ENCODE data around the gene ABHD12. TPM values are rescaled to one million over a fixed set of nuclear protein-coding genes. Genes with fewer than 3 reads are reported as not detected.
A peak's percentile ranks its signal among the peaks of the same experiment; 100 is the strongest.

The ABHD12 gene
- total RNA-seq, 1 experiment from 2014 or later, result 36.4 TPM

GRCh38 chr20:25282034-25282781 is 108.4 kb downstream of the ABHD12 start:
- no peak for DNase-seq
- Histone ChIP-seq H3K27me3 (ENCODE audit: control insufficient read depth, insufficient read depth, low read length) (no peaks in the 10 kb centered on the region), H3K4me3 (ENCODE audit: insufficient read depth, low read depth, low read length) (no peak overlapping the region), H3K36me3 (replicated peaks; ENCODE audit: control insufficient read depth, insufficient read depth, low read length) (peaks cover 18% of the 10 kb centered on the region)

- Histone ChIP-seq H3K4me3 (ENCODE audit: insufficient read depth, low read depth, low read length) (no peak overlapping the region), H3K27me3 (ENCODE audit: control insufficient read depth, insufficient read depth, low read length) (no peaks in the 10 kb centered on the region), H3K36me3 (replicated peaks; ENCODE audit: control insufficient read depth, insufficient read depth, low read length) (peaks cover 19% of the 10 kb centered on the region)
- no peak for DNase-seq
These were observed 109.1 kb downstream of the ABHD12 start for GRCh38 chr20:25281541-25281991.

- H3K36me3 ChIP-seq (replicated peaks; ENCODE audit: control insufficient read depth, insufficient read depth, low read length), result peaks cover 17% of the 10 kb centered on the region
- no peak overlapping the region for H3K4me3 ChIP-seq (ENCODE audit: insufficient read depth, low read depth, low read length)
- no peak for DNase-seq
- no peaks in the 10 kb centered on the region for H3K27me3 ChIP-seq (ENCODE audit: control insufficient read depth, insufficient read depth, low read length)
These were observed 109.8 kb downstream of the ABHD12 start for GRCh38 chr20:25280574-25281535.

- H3K36me3 ChIP-seq (replicated peaks; ENCODE audit: control insufficient read depth, insufficient read depth, low read length), result peaks cover 14% of the 10 kb centered on the region
- DNase-seq, result no peak
- H3K27me3 ChIP-seq (ENCODE audit: control insufficient read depth, insufficient read depth, low read length), result no peaks in the 10 kb centered on the region
- H3K4me3 ChIP-seq (ENCODE audit: insufficient read depth, low read depth, low read length), result no peak overlapping the region
These were observed 110.5 kb downstream of the ABHD12 start for GRCh38 chr20:25280051-25280573.

GRCh38 chr20:25279403-25279802 is 111.2 kb downstream of the ABHD12 start:
- Histone ChIP-seq H3K27me3 (ENCODE audit: control insufficient read depth, insufficient read depth, low read length) (no peaks in the 10 kb centered on the region), H3K4me3 (ENCODE audit: insufficient read depth, low read depth, low read length) (no peak overlapping the region), H3K36me3 (replicated peaks; ENCODE audit: control insufficient read depth, insufficient read depth, low read length) (peaks cover 14% of the 10 kb centered on the region)
- no peak for DNase-seq

- peaks cover 10% of the 10 kb centered on the region for H3K36me3 ChIP-seq (replicated peaks; ENCODE audit: control insufficient read depth, insufficient read depth, low read length)
These were observed 111.8 kb downstream of the ABHD12 start for GRCh38 chr20:25278636-25279361.

GRCh38 chr20:25277941-25278521 is 112.6 kb downstream of the ABHD12 start:
- Histone ChIP-seq H3K36me3 (replicated peaks; ENCODE audit: control insufficient read depth, insufficient read depth, low read length) (peaks cover 11% of the 10 kb centered on the region), H3K4me3 (ENCODE audit: insufficient read depth, low read depth, low read length) (no peak overlapping the region), H3K27me3 (ENCODE audit: control insufficient read depth, insufficient read depth, low read length) (no peaks in the 10 kb centered on the region)
- DNase-seq, result peak; percentile 33

More at GRCh38 chr20:25278636-25279361, 111.8 kb downstream of the ABHD12 start:
- Histone ChIP-seq H3K4me3 (ENCODE audit: insufficient read depth, low read depth, low read length) (no peak overlapping the region), H3K27me3 (ENCODE audit: control insufficient read depth, insufficient read depth, low read length) (no peaks in the 10 kb centered on the region)
- DNase-seq, result peak; percentile 40

GRCh38 chr20:25277051-25277801 is 113.4 kb downstream of the ABHD12 start:
- Histone ChIP-seq H3K27me3 (ENCODE audit: control insufficient read depth, insufficient read depth, low read length) (no peaks in the 10 kb centered on the region), H3K4me3 (ENCODE audit: insufficient read depth, low read depth, low read length) (no peak overlapping the region), H3K36me3 (replicated peaks; ENCODE audit: control insufficient read depth, insufficient read depth, low read length) (peaks cover 12% of the 10 kb centered on the region)
- peak; percentile 43 for DNase-seq

- no peaks in the 10 kb centered on the region for H3K27me3 ChIP-seq (ENCODE audit: control insufficient read depth, insufficient read depth, low read length)
- DNase-seq, result peak; percentile 51
- H3K4me3 ChIP-seq (ENCODE audit: insufficient read depth, low read depth, low read length), result no peak overlapping the region
- peaks cover 14% of the 10 kb centered on the region for H3K36me3 ChIP-seq (replicated peaks; ENCODE audit: control insufficient read depth, insufficient read depth, low read length)
These were observed 114.0 kb downstream of the ABHD12 start for GRCh38 chr20:25276533-25277050.

- Histone ChIP-seq H3K27me3 (ENCODE audit: control insufficient read depth, insufficient read depth, low read length) (no peaks in the 10 kb centered on the region), H3K4me3 (ENCODE audit: insufficient read depth, low read depth, low read length) (no peak overlapping the region), H3K36me3 (replicated peaks; ENCODE audit: control insufficient read depth, insufficient read depth, low read length) (peaks cover 19% of the 10 kb centered on the region)
- DNase-seq, result peak; percentile 45
These were observed 114.7 kb downstream of the ABHD12 start for GRCh38 chr20:25275813-25276532.

GRCh38 chr20:25274891-25275812 is 115.5 kb downstream of the ABHD12 start:
- H3K36me3 ChIP-seq (replicated peaks; ENCODE audit: control insufficient read depth, insufficient read depth, low read length), result peaks cover 19% of the 10 kb centered on the region
- peak; percentile 61 for DNase-seq
- no peak overlapping the region for H3K4me3 ChIP-seq (ENCODE audit: insufficient read depth, low read depth, low read length)
- no peaks in the 10 kb centered on the region for H3K27me3 ChIP-seq (ENCODE audit: control insufficient read depth, insufficient read depth, low read length)

GRCh38 chr20:25274481-25274880 is 116.2 kb downstream of the ABHD12 start:
- Histone ChIP-seq H3K27me3 (ENCODE audit: control insufficient read depth, insufficient read depth, low read length) (no peaks in the 10 kb centered on the region), H3K4me3 (ENCODE audit: insufficient read depth, low read depth, low read length) (no peak overlapping the region), H3K36me3 (replicated peaks; ENCODE audit: control insufficient read depth, insufficient read depth, low read length) (peaks cover 18% of the 10 kb centered on the region)
- peak; percentile 36 for DNase-seq

Measured in H7 (cell line).